ENCODE results near the gene ODF4. TPM values are rescaled to one million over a fixed set of nuclear protein-coding genes. Genes with fewer than 3 reads are reported as not detected.

ODF4 gene
- total and polyA plus RNA-seq, 7 donors = not detected

DNA sequence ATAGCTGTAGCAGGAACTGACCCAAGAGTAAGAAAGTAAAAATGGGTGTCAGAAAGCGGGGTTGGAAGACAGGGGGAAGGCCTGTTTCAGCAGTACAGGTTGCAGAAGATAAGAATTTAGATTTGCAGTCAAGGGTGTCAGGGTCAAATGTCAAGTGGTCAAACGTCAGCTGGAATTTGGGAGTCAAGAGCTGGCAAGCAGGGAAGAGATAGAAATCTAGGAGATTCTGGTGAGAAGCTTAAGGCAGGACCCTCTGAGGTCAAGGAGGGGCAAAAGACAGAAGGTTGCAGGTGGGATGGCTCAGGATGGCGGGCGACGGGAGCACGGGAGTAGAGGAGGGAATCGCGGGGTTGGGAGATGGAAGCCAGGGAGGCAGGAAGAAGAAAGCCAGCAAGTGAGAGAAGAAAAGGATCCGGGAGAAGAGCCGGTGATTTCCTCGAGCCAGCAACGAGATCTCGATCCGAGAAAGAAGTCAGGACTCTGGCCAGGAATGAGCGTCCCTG lies 44.8 kb upstream of the ODF4 start:
- DNase-seq (no peak), ATAC-seq (peak; percentile 4 to 21 (median 8))
- intact Hi-C loops (cut with DNase I) = loop anchor here in 1 of 2 donors (2.0 to 10.0 kb wide), 2 partner anchors 72 to 180 kb away; partner anchors contain the start of gene ALOXE3
- no peaks in the 10 kb centered on the region for H3K9me3 ChIP-seq
- no peaks in the 10 kb centered on the region for H3K36me3 ChIP-seq (ENCODE audit: insufficient read depth in 1 of 2, low read depth in 1 of 2)
- H3K4me3 ChIP-seq = peak overlapping the region; percentile 82
- H3K27me3 ChIP-seq (ENCODE audit: insufficient read depth in 3 of 3, low read length in 2 of 3) = no peaks in the 10 kb centered on the region
- peaks cover 8% of the 10 kb centered on the region for H3K4me1 ChIP-seq
- TF ChIP-seq CTCF (IDR thresholded peaks at IDR 0.05) = no peak
- 6 to 8% (median 6%) methylated on average over 15 of the region's 15 CpGs for WGBS, 3 donors
- peak overlapping the region; percentile 90 for H3K27ac ChIP-seq

DNA sequence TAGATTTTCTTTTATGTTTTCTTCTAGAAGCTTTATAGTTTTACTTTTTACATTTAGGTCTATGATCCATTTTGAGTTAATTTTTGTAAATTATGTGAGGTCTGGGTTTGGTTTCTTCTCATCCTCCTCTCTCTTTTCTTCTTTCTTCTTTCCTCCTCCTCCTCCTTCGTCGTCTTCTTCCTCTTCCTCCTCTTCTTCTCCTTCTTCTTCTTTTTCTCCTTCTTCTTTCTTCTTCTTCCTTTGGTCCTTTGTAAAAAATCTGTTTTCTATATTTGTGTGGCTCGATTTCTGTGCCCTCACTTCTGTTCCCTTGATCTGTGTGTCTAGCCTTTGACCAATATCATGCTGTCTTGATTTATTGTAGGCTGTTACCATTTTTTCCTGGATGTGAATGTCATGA lies 39.4 kb upstream of the ODF4 start:
- intact Hi-C loops (cut with DNase I) = loop anchor here in 1 of 2 donors (1.0 to 10.0 kb wide), 2 partner anchors 205 to 241 kb away; no protein-coding TSS in a partner anchor
- no peak overlapping the region for H3K4me3 ChIP-seq
- WGBS, 3 donors = 57 to 65% (median 58%) methylated on average over 3 of the region's 3 CpGs
- no peaks in the 10 kb centered on the region for H3K36me3 ChIP-seq (ENCODE audit: insufficient read depth in 1 of 2, low read depth in 1 of 2)
- no peaks in the 10 kb centered on the region for H3K9me3 ChIP-seq
- no peak for TF ChIP-seq CTCF (IDR thresholded peaks at IDR 0.05)
- no peaks in the 10 kb centered on the region for H3K4me1 ChIP-seq
- ATAC-seq (no peak), DNase-seq (no peak)
- no peaks in the 10 kb centered on the region for H3K27me3 ChIP-seq (ENCODE audit: insufficient read depth in 3 of 3, low read length in 2 of 3)
- no peak overlapping the region for H3K27ac ChIP-seq

- DNase-seq (peak; percentile 43 to 72), ATAC-seq (peak; percentile 88 to 93 (median 91))
- intact Hi-C loops (cut with DNase I) = loop anchor here in 1 of 2 donors (1.0 to 10.0 kb wide), 2 partner anchors 206 to 241 kb away; no protein-coding TSS in a partner anchor
- no peak overlapping the region for H3K27ac ChIP-seq
- no peaks in the 10 kb centered on the region for H3K9me3 ChIP-seq
- WGBS, 3 donors = 12 to 13% (median 12%) methylated on average over 8 of the region's 8 CpGs
- no peak overlapping the region for H3K4me3 ChIP-seq
- no peaks in the 10 kb centered on the region for H3K4me1 ChIP-seq
- no peaks in the 10 kb centered on the region for H3K36me3 ChIP-seq (ENCODE audit: insufficient read depth in 1 of 2, low read depth in 1 of 2)
- no peaks in the 10 kb centered on the region for H3K27me3 ChIP-seq (ENCODE audit: insufficient read depth in 3 of 3, low read length in 2 of 3)
- peak; percentile 82 for TF ChIP-seq CTCF (IDR thresholded peaks at IDR 0.05)
Measured at GRCh38 chr17:8300627-8301242, 38.9 kb upstream of the ODF4 start.

GRCh38 chr17:8310601-8311123 lies 29.0 kb upstream of the ODF4 start:
- DNase-seq (peak in 1 of 2 donors; percentile 39), ATAC-seq (peak in 3 of 4 donors; percentile 37 to 64 (median 42))
- H3K4me1 ChIP-seq = no peaks in the 10 kb centered on the region
- intact Hi-C loops (cut with DNase I) = no loop called here
- H3K27me3 ChIP-seq (ENCODE audit: insufficient read depth in 3 of 3, low read length in 2 of 3) = peaks cover 0 to 9% (median 8%) of the 10 kb centered on the region in 3 donors
- 56 to 63% (median 57%) methylated on average over 9 to 10 of the region's 10 CpGs for WGBS, 3 donors
- H3K9me3 ChIP-seq = no peaks in the 10 kb centered on the region
- TF ChIP-seq CTCF (IDR thresholded peaks at IDR 0.05) = no peak
- no peaks in the 10 kb centered on the region for H3K36me3 ChIP-seq (ENCODE audit: insufficient read depth in 1 of 2, low read depth in 1 of 2)
- peak overlapping the region; percentile 46 for H3K27ac ChIP-seq
- peak overlapping the region; percentile 54 for H3K4me3 ChIP-seq

All from psoas muscle (tissue), 8 donors.